SK-N-SH treated with all-trans-retinoic acid at 6 μM for 48 hours (cell line): ENCODE results near the gene C9orf43.

Source experiments
- ATAC-seq: fragments of 200-7000 bp; cut with Tn5 transposase; 3 replicates; pipeline ENCODE4 v1.9.1; 2020; ENCODE audit warnings: mild to moderate bottlenecking, moderate library complexity
- ARNTL ChIP-seq: fragments of 450-650 bp; formaldehyde crosslinking; IDR thresholded peaks from 2 replicates; pipeline ENCODE4 v1.5.0; 2020; ENCODE audit warnings: low read depth, mild to moderate bottlenecking, moderate library complexity, borderline replicate concordance
- CSDC2 ChIP-seq: fragments of 250-450 bp; sonication (Bioruptor Pico); IDR thresholded peaks from 2 replicates; pipeline ENCODE4 v1.5.0; 2020; ENCODE audit warnings: mild to moderate bottlenecking, moderate library complexity
- GLIS3 ChIP-seq: fragments of 250-450 bp; sonication (Bioruptor Pico); IDR thresholded peaks from 2 replicates; pipeline ENCODE4 v1.5.0; 2020; ENCODE audit warnings: mild to moderate bottlenecking, moderate library complexity
- OSR1 ChIP-seq: fragments of 250-450 bp; sonication (Bioruptor Pico); IDR thresholded peaks from 2 replicates; pipeline ENCODE4 v1.8.0; 2022; ENCODE audit warnings: moderate library complexity, mild to moderate bottlenecking, inconsistent platforms
- PPARA ChIP-seq: fragments of 250-450 bp; sonication (Bioruptor Pico); IDR thresholded peaks from 2 replicates; pipeline ENCODE4 v1.5.0; 2020; ENCODE audit warnings: mild to moderate bottlenecking, borderline replicate concordance
- RARB ChIP-seq: fragments of 250-450 bp; sonication (Bioruptor Pico); IDR thresholded peaks from 2 replicates; pipeline ENCODE4 v1.8.0; 2021; ENCODE audit warnings: mild to moderate bottlenecking, moderate library complexity
- SNAI2 ChIP-seq: fragments of 250-450 bp; sonication (Bioruptor Pico); IDR thresholded peaks from 2 replicates; pipeline ENCODE4 v1.5.0; 2020; ENCODE audit warnings: mild to moderate bottlenecking, moderate library complexity
- TOX ChIP-seq: fragments of 250-450 bp; sonication (Bioruptor Pico); IDR thresholded peaks from 2 replicates; pipeline ENCODE4 v1.8.0; 2021; ENCODE audit warnings: mild to moderate bottlenecking, moderate library complexity, borderline replicate concordance
- ZC3H10 ChIP-seq: fragments of 250-450 bp; sonication (Bioruptor Pico); IDR thresholded peaks from 2 replicates; pipeline ENCODE4 v1.5.1; 2021; ENCODE audit warnings: mild to moderate bottlenecking, moderate library complexity
- ZFP30 ChIP-seq: fragments of 450-650 bp; formaldehyde crosslinking; IDR thresholded peaks from 2 replicates; pipeline ENCODE4 v1.5.0; 2022; ENCODE audit warnings: mild to moderate bottlenecking, moderate library complexity
- ZNF565 ChIP-seq: fragments of 450-650 bp; formaldehyde crosslinking; conservative IDR thresholded peaks from 2 replicates; pipeline ENCODE4 v1.5.0; 2020; ENCODE audit warnings: low read depth, mild to moderate bottlenecking, moderate library complexity
- ZNF70 ChIP-seq: fragments of 450-650 bp; formaldehyde crosslinking; IDR thresholded peaks from 2 replicates; pipeline ENCODE4 v1.5.0; 2020; ENCODE audit warnings: mild to moderate bottlenecking, moderate library complexity
- TF ChIP-seq, protein P1 (sequence below): fragments of 250-450 bp; sonication (Bioruptor Pico); IDR thresholded peaks from 2 replicates; pipeline ENCODE4 v1.5.1; 2021; ENCODE audit warnings: mild to moderate bottlenecking, moderate library complexity
- TF ChIP-seq, protein P2 (sequence below): fragments of 250-450 bp; sonication (Bioruptor Pico); IDR thresholded peaks from 2 replicates; pipeline ENCODE4 v1.5.0; 2020; ENCODE audit warnings: mild to moderate bottlenecking, moderate library complexity
- TF ChIP-seq, protein P3 (sequence below): fragments of 250-450 bp; sonication (Bioruptor Pico); IDR thresholded peaks from 2 replicates; pipeline ENCODE4 v1.8.0; 2021; ENCODE audit warnings: low read depth, mild to moderate bottlenecking, moderate library complexity, borderline replicate concordance
- TF ChIP-seq, protein P4 (sequence below): fragments of 250-450 bp; sonication (Bioruptor Pico); IDR thresholded peaks from 2 replicates; pipeline ENCODE4 v1.5.1; 2020; ENCODE audit warnings: low read depth, mild to moderate bottlenecking, moderate library complexity

Gene C9orf43, protein sequence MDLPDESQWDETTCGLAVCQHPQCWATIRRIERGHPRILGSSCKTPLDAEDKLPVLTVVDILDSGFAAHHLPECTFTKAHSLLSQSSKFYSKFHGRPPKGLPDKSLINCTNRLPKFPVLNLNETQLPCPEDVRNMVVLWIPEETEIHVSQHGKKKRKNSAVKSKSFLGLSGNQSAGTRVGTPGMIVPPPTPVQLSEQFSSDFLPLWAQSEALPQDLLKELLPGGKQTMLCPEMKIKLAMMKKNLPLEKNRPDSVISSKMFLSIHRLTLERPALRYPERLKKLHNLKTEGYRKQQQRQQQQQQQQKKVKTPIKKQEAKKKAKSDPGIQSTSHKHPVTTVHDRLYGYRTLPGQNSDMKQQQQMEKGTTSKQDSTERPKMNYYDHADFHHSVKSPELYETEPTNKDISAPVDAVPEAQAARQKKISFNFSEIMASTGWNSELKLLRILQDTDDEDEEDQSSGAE

DNA sequence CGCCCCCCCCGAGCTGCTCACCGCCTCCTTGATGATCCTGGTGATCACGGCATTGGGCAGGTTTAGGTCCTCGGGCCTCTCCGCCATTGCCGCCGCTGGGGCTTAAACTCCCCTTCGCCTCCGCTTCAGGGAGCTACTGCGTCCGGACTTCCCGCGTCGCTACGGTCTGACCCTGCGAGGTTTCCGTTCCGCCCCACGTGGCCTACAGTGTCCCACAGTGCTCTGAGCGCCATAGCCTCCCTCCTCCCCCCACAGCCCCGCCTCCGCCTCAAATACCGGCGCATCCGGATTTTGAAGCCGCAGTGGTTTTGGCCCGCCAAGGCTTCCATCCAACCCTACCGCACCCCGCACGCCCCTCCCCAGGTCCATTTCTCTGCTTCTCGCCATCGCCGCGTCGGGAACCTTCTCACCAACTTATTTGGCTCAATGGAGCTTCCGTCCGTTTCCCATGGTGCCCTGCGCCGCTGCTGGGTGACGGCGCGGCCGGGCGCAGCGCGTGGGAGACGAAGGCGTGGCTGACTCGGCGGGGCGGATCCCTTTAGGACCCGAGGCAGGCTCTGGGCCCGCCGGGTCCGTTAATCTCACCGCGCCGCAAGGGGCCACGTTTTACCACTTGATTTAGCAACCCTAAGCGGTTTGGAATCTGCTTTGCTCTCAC, at the start of gene C9orf43, which contains the start of gene POLE3:
Gene C9orf43, plus strand, starts transcription at position 541 of the 658 bp plus-strand sequence. CDS start 2,747 bp downstream, outside the sequence.
Gene POLE3, minus strand, starts transcription at position 469 of the 658 bp plus-strand sequence. Its CDS starts 382 bp downstream, at position 87.
- peak; percentile 97 for ATAC-seq
- TF ChIP-seq CSDC2 (CRISPR knock-in tag) (no peak), SNAI2 (CRISPR knock-in tag) (no peak), ZNF565 (CRISPR knock-in tag) (no peak), GLIS3 (CRISPR knock-in tag) (no peak), ZC3H10 (no peak), PPARA (no peak), ZFP30 (CRISPR knock-in tag) (no peak), ARNTL (CRISPR knock-in tag) (no peak), TOX (CRISPR knock-in tag) (no peak), ZNF70 (CRISPR knock-in tag) (no peak)
- TF ChIP-seq, protein P1, sequence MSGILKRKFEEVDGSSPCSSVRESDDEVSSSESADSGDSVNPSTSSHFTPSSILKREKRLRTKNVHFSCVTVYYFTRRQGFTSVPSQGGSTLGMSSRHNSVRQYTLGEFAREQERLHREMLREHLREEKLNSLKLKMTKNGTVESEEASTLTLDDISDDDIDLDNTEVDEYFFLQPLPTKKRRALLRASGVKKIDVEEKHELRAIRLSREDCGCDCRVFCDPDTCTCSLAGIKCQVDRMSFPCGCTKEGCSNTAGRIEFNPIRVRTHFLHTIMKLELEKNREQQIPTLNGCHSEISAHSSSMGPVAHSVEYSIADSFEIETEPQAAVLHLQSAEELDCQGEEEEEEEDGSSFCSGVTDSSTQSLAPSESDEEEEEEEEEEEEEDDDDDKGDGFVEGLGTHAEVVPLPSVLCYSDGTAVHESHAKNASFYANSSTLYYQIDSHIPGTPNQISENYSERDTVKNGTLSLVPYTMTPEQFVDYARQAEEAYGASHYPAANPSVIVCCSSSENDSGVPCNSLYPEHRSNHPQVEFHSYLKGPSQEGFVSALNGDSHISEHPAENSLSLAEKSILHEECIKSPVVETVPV (CRISPR knock-in tag), result no peak
- TF ChIP-seq, protein P2, sequence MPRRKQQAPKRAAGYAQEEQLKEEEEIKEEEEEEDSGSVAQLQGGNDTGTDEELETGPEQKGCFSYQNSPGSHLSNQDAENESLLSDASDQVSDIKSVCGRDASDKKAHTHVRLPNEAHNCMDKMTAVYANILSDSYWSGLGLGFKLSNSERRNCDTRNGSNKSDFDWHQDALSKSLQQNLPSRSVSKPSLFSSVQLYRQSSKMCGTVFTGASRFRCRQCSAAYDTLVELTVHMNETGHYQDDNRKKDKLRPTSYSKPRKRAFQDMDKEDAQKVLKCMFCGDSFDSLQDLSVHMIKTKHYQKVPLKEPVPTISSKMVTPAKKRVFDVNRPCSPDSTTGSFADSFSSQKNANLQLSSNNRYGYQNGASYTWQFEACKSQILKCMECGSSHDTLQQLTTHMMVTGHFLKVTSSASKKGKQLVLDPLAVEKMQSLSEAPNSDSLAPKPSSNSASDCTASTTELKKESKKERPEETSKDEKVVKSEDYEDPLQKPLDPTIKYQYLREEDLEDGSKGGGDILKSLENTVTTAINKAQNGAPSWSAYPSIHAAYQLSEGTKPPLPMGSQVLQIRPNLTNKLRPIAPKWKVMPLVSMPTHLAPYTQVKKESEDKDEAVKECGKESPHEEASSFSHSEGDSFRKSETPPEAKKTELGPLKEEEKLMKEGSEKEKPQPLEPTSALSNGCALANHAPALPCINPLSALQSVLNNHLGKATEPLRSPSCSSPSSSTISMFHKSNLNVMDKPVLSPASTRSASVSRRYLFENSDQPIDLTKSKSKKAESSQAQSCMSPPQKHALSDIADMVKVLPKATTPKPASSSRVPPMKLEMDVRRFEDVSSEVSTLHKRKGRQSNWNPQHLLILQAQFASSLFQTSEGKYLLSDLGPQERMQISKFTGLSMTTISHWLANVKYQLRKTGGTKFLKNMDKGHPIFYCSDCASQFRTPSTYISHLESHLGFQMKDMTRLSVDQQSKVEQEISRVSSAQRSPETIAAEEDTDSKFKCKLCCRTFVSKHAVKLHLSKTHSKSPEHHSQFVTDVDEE (CRISPR knock-in tag), result no peak
- TF ChIP-seq, protein P3, sequence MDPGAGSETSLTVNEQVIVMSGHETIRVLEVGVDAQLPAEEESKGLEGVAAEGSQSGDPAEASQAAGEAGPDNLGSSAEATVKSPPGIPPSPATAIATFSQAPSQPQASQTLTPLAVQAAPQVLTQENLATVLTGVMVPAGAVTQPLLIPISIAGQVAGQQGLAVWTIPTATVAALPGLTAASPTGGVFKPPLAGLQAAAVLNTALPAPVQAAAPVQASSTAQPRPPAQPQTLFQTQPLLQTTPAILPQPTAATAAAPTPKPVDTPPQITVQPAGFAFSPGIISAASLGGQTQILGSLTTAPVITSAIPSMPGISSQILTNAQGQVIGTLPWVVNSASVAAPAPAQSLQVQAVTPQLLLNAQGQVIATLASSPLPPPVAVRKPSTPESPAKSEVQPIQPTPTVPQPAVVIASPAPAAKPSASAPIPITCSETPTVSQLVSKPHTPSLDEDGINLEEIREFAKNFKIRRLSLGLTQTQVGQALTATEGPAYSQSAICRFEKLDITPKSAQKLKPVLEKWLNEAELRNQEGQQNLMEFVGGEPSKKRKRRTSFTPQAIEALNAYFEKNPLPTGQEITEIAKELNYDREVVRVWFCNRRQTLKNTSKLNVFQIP, result no peak
- TF ChIP-seq, protein P4, sequence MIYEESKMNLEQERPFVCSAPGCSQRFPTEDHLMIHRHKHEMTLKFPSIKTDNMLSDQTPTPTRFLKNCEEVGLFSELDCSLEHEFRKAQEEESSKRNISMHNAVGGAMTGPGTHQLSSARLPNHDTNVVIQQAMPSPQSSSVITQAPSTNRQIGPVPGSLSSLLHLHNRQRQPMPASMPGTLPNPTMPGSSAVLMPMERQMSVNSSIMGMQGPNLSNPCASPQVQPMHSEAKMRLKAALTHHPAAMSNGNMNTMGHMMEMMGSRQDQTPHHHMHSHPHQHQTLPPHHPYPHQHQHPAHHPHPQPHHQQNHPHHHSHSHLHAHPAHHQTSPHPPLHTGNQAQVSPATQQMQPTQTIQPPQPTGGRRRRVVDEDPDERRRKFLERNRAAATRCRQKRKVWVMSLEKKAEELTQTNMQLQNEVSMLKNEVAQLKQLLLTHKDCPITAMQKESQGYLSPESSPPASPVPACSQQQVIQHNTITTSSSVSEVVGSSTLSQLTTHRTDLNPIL (CRISPR knock-in tag), result no peak

DNA sequence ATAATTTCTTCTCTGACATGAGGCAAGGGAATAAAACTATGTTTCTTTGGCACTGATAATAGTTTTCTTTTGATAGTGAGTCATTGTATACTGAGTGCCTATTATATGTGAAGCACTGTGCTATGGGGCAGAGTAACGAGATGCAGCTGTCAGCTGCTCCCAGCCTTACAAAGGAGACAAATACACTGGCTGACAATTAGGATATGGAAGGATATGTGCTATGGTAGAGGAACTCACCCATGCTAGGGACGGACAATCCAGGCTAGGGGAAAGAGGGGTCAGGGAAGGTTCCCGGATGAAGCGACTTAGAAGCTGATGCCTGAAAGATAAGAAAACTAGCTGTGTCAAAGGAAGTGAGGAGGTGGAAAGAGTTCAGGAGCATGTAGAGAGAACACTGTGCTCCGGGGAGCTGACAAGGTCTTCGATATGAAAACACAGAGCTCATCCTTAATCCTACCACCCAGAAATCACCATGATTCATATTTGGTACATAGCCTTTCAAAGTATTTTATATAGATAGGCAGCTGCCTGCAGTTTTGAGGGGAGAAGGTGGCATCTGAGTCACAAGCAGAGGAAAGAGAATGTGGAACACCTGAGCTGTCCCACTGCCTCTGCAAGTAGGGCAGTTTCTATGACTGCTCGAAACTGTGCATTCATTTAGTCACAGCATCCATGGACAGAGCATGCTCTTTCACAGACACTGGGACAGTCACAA, 49.1 kb upstream of the C9orf43 start:
- TF ChIP-seq, protein P4 (CRISPR knock-in tag), result no peak
- TF ChIP-seq OSR1 (CRISPR knock-in tag), result no peak
- TF ChIP-seq CSDC2 (CRISPR knock-in tag), result no peak
- TF ChIP-seq, all 23 proteins: peak for 0
- peak; percentile 91 for ATAC-seq

DNA sequence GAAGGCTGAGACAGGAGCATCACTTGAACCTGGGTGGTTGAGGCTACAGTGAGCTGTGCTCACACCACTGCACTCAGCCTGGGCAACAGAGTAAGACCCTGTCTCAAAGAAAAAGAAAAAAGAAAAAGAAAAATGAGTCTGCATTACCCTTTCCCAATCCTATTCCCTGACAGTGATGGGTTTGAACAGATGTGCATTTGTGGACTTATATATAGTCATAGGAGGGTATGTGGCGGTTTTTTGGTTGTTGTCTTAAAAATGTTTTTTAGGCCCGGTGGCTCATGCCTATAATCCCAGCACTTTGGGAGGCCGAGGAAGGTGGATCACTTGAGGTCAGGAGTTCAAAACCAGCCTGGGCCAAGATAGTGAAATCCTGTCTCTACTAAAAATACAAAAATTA, 47.2 kb upstream of the C9orf43 start:
- TF ChIP-seq OSR1 (CRISPR knock-in tag), result no peak
- no peak for TF ChIP-seq TOX (CRISPR knock-in tag)
- no peak for TF ChIP-seq ZC3H10
- TF ChIP-seq RARB (CRISPR knock-in tag), result no peak
- no peak for TF ChIP-seq ZNF70 (CRISPR knock-in tag)
- no peak for TF ChIP-seq GLIS3 (CRISPR knock-in tag)
- ATAC-seq, result no peak
